Osteocyte (in vitro differentiated cells): Measurements from ENCODE around the gene MORF4L2. TPM values are rescaled to one million over a fixed set of nuclear protein-coding genes. Genes with fewer than 3 reads are reported as not detected.

Source experiments
- total RNA-seq: library from RNA; stranded (reverse); gene quantifications from 2 replicates; pipeline ENCODE4 v1.2.1, GENCODE V29; 2021

Gene MORF4L2
- total RNA-seq, 1 donor from 2014 or later: 433 TPM

Other genes with a start within 250 kb of the MORF4L2 start
- 0.24 and 0.68 TPM in 2 replicates for gene RAB40A, start 167.2 kb downstream of the MORF4L2 start, total RNA-seq
- gene TCEAL4, start 101.2 kb downstream of the MORF4L2 start, total RNA-seq: 95.3 and 96.4 TPM in 2 replicates
- gene TCEAL3, start 78.7 kb downstream of the MORF4L2 start, total RNA-seq: 36.5 and 38.4 TPM in 2 replicates
- gene TCEAL1, start 57.7 kb downstream of the MORF4L2 start, total RNA-seq: 29.3 and 29.8 TPM in 2 replicates
- not detected in 2 replicates for gene TMEM31, start 24.2 kb upstream of the MORF4L2 start, total RNA-seq
- 0.26 and 0.32 TPM in 2 replicates for gene PLP1, start 90.1 kb upstream of the MORF4L2 start, total RNA-seq
- gene RAB9B, start 145.6 kb upstream of the MORF4L2 start, total RNA-seq: 2.0 and 2.4 TPM in 2 replicates